Muscle of back (tissue), 11 donors: ENCODE results near the gene CST9L. TPM values are rescaled to one million over a fixed set of nuclear protein-coding genes. Genes with fewer than 3 reads are reported as not detected.
"Not testable (repeated sequence)": the region's sequence is repeated elsewhere in the genome, so short reads cannot be mapped to it uniquely, and the experiment has no call there.

Experiments used
- DNase-seq, 3 donors: peaks; one replicate each; pipeline versions ENCODE4 v3.0.0 to v3.0.0-alpha.2; 2013
- polyA plus RNA-seq, 10 donors: library from polyadenylated mRNA; unstranded; fragments of 120-200 nt; gene quantifications; one replicate each; pipeline ENCODE4 v1.2.1, GENCODE V29; 2013; ENCODE audit not compliant: insufficient read length in 10 of 10

Gene CST9L
- polyA plus RNA-seq, 10 donors: not detected

DNA sequence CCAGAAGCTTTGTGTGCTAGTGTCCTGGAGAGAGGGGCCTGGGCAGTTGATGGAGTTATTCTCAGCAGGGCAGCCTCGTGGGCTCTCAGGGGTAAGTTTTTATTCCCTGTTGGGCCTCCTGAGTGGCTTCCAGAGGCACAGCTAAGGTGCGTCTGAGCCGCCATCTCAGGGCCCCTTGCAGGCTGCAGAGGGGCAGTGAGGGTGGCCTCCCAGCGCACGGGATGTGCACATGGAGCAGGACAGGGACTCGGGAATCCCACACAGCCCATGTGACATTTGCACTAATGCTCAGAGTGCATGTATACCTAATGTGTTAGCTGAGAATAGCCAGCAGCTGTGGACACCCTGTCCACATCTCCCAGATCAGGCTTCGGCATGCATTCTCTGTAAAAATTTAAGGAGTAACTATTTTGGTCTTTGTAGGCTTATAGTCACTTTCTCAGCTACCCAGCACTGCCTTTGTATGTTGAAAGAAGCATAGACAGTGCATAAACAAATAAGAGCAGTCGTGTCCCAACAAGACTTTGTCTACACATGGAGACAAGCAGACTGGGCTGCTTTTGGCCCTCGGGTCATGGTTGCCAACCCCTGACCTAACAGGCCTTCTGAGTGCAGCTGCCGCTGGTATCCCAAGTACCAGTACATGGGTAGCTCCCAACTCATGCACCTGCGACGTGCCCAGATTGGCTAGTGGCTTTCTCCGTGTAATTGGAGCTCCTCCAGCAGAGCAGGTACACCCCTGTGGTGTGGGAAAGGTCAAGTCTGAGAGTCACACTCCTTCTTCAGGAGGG lies 18.6 kb upstream of the CST9L start:
- DNase-seq: no peak

- DNase-seq: no peak
Measured at GRCh38 chr20:23585808-23586734, 17.8 kb upstream of the CST9L start.

DNA sequence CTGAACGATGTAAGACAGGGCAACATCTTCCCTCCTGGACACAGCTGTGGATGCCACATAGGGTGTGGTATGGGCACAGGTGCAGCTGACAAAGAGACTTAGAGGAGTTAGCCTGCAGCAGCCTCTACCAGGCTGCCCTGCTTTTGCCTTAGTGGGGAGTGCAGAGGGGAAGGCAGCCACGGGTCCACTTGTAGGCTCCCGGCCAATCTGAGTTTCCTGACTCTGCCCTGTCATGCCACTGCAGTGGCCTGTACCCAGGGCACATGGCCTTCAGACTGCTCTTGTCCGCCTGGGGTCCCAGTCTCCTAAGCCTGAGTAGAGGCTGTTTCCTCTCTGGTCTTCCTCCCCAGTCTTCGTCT lies 17.1 kb upstream of the CST9L start:
- DNase-seq: no peak

GRCh38 chr20:23584434-23585199 lies 16.3 kb upstream of the CST9L start:
- no peak for DNase-seq

GRCh38 chr20:23583526-23583925 lies 15.2 kb upstream of the CST9L start:
- no peak for DNase-seq

GRCh38 chr20:23582293-23582692 lies 14.0 kb upstream of the CST9L start:
- no peak for DNase-seq

GRCh38 chr20:23581833-23582232 lies 13.5 kb upstream of the CST9L start:
- not testable (repeated sequence) for DNase-seq

DNA sequence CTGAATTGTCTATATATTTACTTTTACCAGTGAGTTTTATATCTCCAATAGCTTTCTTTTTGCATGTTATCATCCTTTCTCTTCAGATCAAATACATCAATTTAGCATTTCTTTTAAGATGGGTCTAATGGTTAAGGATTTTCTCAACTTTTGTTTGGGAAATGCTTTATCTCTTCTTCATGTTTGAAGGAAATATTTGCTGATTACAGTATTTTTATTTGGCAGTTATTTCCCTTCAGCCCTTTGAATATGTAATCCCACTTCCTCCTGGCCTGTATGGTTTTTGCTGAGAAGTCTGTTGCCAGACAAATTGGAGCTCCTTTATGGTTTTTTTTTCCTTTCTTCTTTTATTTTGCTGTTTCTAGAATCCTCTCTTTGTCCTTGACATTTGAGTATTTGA lies 6.7 kb upstream of the CST9L start:
- no peak for DNase-seq

DNA sequence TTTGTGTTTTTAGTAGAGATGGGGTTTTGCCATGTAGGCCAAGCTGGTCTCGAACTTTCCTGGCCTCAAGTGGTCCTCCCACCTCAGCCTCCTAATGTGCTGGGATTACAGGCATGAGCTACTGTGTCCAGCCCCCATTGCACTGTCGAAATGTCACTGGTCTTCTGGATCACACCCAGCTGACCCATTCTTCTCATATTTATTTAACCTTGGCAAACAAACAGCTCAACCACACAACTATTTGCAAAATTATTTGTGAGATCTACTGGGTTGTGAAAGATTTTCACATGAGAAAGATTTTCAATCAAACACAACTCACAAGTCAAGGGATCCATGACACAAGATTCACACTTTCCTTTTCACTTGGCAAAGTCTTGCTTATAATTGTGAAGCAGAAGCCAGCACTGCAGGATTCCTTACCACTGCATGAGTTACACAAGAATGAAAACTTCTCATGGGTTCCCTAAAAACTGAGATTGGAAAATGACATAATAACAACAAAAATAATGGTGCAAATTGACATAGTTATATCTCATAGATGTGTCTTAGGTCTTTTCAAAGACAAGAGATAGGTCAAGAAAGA lies 2.0 kb upstream of the CST9L start:
- no peak for DNase-seq

- DNase-seq: no peak
Measured at GRCh38 chr20:23569570-23569969, 1.3 kb upstream of the CST9L start.

DNA sequence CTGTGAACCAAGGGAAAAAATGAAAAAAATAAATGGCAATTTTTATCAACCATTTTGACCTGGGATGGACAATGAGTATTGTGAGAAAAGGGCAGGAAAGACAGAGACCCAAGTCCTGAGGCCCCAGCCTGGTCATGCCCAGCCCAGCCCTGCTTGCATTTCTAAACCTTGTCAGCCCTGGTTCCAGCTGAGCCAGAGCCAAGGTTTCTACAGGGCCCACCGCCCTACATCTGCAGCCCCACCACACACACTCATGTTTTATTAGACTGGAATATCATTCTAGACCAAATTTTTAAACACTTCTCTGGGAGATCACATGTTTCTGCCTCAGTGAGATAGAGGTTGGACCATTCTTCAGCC lies 667 bp upstream of the CST9L start:
- no peak for DNase-seq

- no peak for DNase-seq
Measured at GRCh38 chr20:23566199-23566932, 1.9 kb downstream of the CST9L start.

- no peak for DNase-seq
Measured at GRCh38 chr20:23565503-23566045, 2.7 kb downstream of the CST9L start.

DNA sequence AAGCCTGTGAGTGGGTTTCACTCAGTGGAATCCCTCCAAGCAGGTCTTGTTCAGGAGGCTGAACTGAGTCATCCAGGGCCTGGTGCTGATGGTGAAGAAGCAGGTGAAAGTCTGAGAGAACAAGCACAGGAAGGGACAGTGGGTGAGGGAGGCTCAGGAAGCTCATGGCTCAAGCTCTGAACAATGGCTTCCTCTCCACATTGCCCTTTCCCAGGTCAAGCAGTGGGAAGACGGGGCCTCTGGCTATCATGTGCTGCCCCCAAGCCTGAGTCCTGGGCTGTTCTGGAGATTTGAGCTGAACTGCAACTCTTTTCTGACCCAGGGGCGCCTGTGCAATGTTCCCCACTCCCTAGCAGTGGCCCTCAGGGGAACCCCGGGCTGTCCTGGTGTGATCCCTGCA lies 3.4 kb downstream of the CST9L start:
- DNase-seq: no peak

- no peak for DNase-seq
Measured at GRCh38 chr20:23562721-23563342, 5.5 kb downstream of the CST9L start.

GRCh38 chr20:23554401-23554800 lies 13.9 kb downstream of the CST9L start:
- no peak for DNase-seq

GRCh38 chr20:23551786-23552185 lies 16.5 kb downstream of the CST9L start:
- no peak for DNase-seq

DNA sequence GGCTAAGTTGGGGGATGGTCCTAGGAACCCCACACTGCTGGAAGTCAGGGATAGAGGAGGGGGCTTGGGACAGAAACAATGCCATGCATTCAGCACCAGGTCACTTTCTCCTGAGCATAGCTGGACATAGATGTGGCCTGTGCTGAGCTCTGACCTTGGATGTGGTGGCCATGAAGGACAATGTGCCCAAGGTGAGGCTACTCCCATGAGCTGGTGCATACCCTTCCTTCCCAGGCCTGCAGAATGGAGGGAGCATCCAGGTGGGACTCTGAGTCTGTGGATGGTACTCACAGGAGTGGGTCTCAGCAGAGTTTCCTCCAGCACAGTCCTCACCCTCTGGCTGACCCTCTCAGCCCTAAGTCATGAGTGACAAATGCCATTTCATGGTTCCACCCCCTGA lies 16.9 kb downstream of the CST9L start:
- no peak for DNase-seq

DNA sequence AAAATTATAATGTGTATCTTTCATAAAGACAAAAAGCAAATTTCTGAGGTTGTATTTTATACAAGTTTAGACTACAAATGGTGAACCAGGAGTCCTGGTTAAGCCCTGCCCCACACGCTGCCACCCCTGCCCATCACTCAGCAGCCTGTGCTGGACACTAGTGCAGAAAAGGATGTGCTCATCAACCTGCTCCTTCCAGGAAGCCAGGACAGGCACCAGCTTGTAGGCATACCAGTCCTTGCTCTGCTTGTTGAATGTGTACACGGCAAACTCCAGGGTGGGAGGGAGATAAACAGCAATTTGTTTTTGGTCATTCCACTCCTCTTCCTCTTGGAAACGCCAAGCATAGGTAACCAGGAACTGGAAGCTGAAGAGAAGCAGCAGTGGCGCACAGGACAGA lies 18.1 kb downstream of the CST9L start:
- no peak for DNase-seq

- DNase-seq: no peak
Measured at GRCh38 chr20:23548408-23548807, 19.9 kb downstream of the CST9L start.

DNA sequence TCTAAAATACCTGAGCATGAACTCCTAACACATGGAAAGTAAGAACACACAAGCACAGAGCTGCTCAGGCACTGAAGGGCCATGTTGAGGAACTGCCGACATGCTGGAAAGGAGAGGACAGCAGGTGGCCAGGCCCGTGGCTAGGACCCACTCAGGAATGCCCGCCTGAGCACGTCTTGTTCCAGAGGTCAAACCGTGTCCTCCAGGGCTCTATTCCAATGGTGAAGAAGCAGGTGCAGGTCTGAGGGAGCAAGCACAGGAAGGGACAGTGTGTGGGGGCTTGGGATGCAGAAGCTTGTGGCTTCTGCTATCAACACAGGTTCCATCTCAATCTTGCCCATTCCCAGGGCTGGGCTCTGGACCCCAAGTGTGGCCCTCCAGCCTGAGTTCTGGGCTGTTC lies 20.7 kb downstream of the CST9L start:
- no peak for DNase-seq
